Measurements from ENCODE around the gene DAAM1.
A peak's percentile ranks its signal among the peaks of the same experiment; 100 is the strongest.

DAAM1 gene

DNA sequence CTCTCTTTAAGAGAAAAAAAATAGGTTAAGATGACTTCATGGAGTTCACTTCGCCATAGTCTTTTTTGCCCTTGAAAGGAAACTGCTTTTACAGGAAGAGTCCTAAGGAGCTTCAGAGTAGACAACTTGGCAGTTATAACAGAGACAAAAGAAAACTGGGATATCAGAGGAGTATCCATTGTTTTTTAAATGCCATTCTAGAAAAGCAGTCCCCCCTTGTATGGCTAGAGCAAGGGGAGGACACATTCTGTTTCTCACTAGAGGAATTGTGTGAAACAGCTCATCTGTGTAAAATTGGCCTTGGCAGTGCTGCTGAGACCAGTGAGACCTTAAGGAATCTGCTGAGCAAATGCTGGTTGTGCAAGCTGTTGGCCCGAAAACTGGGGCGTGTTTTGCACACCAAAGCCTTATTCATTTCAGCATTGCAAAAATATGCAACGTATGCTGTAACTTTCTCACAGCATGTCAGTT lies 148.7 kb downstream of the DAAM1 start:
- TF ChIP-seq, protein P1, sequence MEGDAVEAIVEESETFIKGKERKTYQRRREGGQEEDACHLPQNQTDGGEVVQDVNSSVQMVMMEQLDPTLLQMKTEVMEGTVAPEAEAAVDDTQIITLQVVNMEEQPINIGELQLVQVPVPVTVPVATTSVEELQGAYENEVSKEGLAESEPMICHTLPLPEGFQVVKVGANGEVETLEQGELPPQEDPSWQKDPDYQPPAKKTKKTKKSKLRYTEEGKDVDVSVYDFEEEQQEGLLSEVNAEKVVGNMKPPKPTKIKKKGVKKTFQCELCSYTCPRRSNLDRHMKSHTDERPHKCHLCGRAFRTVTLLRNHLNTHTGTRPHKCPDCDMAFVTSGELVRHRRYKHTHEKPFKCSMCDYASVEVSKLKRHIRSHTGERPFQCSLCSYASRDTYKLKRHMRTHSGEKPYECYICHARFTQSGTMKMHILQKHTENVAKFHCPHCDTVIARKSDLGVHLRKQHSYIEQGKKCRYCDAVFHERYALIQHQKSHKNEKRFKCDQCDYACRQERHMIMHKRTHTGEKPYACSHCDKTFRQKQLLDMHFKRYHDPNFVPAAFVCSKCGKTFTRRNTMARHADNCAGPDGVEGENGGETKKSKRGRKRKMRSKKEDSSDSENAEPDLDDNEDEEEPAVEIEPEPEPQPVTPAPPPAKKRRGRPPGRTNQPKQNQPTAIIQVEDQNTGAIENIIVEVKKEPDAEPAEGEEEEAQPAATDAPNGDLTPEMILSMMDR (IDR thresholded peaks at IDR 0.05; ENCODE audit: low read depth, low read length) = no peak
- H3K4me3 ChIP-seq (ENCODE audit: low read depth, low read length) = no peak overlapping the region
- peak; percentile 46 for DNase-seq (ENCODE audit: low read depth, low spot score)
- in situ Hi-C loops (cut with HindIII; ENCODE audit: low sequenced_read_pairs) = no loop called here

DNA sequence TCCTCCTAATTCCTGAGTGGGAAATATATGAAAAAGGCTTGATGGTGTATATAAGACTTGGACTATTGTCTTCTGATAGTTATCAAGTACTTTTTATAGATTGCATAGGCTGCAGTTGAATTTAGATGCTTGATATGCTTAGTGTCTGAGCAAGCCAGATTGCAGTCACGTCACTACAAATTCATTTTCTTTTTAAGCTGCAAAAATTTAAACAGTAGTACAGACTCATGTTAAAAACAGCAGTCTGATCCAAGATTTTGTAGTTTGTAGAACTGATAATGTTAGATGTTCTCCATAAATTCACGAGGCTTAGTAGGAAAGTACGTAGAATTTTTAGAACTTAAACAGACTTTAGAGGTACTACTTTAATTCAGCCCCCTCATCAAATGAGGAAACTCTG lies 150.3 kb downstream of the DAAM1 start:
- in situ Hi-C loops (cut with HindIII; ENCODE audit: low sequenced_read_pairs) = no loop called here
- TF ChIP-seq, protein P1 (IDR thresholded peaks at IDR 0.05; ENCODE audit: low read depth, low read length) = no peak
- no peak overlapping the region for H3K4me3 ChIP-seq (ENCODE audit: low read depth, low read length)
- DNase-seq (ENCODE audit: low read depth, low spot score) = no peak

DNA sequence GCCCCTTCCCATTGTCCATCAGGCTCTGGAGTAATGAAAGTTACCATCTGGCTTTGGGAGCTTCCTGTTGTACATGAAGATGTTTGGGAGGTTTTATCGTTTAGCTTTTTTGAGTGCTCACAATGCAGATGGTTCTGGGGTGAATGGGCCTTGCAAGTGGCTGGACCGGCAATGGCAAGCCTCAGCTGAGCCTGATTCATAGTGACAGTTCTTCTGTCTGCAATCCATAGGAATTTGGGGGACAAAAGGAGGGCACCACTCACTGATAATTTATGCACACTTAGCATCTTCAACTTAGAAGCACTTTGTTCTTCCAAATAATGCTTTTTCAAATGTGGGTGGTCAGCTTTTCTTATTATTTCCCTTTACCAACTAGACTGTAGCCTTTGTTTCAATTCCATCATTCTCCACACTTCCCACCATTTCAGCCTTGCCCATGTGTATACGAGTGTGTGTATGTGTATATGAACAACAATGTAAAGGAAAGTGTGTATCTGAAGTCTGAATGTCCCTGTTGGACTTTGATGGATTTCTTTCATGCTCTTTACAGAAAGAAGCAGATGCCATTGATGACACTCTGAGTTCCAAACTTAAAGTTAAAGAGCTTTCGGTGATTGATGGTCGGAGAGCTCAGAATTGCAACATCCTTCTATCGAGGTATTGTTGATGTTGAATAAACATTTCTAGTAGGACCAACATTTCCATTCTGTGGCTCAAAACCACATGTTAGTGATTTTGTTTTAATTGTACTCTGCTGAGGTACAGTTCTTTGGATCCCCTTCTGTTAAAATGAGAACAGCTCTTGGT lies 151.3 kb downstream of the DAAM1 start:
- no peak overlapping the region for H3K4me3 ChIP-seq (ENCODE audit: low read depth, low read length)
- TF ChIP-seq, protein P1 (IDR thresholded peaks at IDR 0.05; ENCODE audit: low read depth, low read length) = no peak
- in situ Hi-C loops (cut with HindIII; ENCODE audit: low sequenced_read_pairs) = no loop called here
- DNase-seq (ENCODE audit: low read depth, low spot score) = no peak

DNA sequence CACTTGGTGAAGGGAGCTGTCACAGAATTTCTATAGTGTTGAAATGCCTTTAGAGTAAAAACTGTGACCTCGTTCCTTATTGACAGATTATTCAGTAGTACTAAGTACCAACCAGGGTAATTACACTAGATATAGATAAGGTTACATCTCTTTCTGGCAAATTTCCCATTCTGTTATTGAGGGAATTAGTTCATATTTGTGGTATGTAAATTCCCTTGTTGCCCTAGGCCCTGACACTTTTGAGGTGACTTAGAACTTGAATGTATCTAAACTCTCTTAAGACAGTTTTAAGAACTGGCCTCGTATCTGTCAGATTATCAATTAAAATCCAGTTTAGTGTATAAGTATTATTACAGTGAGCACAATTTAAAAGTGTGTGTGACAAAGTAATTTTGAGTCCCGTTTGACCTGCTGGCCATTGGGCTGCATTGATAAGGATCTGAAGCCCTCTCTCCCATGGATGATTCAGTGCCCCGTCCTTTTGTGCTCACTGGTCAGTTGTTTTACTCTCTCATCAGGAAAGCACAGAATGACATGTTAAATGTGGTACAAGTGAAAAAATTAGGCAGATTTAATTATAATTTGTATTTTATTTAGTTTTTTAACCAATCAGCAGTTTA lies 153.5 kb downstream of the DAAM1 start:
- in situ Hi-C loops (cut with HindIII; ENCODE audit: low sequenced_read_pairs) = no loop called here
- TF ChIP-seq, protein P1 (IDR thresholded peaks at IDR 0.05; ENCODE audit: low read depth, low read length) = no peak
- H3K4me3 ChIP-seq (ENCODE audit: low read depth, low read length) = no peak overlapping the region
- DNase-seq (ENCODE audit: low read depth, low spot score) = no peak

DNA sequence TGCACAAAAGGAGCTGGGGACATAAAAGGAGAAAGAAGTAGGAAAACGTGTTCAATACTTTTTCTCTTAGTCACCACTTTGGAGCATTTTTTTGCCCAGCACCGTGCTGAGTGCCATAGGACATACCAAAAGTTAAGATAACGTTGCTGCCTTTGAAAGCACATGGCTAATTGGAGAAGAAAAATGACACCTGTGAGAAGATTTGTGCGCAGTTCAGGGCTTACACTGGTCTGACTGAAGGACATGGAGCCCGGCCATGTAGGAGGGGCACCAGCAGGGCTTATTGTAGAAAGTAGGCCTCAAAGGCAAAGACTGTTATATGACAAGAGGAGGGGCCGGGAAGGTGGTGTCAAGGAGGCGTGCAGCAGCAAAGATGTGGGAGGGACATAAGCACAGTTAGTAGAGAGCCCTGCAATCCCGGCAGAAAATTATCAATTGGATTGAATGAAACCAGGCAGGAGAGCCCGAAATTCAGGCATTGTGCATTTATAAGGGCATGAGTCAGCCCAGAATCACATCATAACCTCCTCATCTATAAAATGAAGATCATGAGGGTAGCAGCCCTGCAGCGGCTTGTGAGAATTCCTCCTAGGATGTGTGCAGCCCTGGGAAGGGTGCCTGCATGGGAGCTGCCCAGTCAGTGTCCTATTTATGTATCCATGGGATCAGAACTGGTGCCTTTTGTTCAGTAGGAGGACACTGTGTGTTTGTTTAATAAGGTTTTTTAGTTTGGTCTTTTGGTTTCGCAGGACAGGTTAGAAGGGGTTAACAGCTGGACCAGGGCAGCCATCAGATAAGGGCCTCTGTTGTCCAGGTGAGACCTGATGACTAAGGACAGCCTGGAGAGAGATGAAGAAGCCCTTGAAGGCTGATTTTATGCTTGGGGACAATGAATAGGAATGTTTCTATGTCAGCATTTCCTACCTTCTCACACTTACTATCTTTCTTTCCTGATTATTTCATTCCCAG lies 154.3 kb downstream of the DAAM1 start:
- TF ChIP-seq, protein P1 (IDR thresholded peaks at IDR 0.05; ENCODE audit: low read depth, low read length) = no peak
- peak; percentile 68 for DNase-seq (ENCODE audit: low read depth, low spot score)
- in situ Hi-C loops (cut with HindIII; ENCODE audit: low sequenced_read_pairs) = no loop called here
- H3K4me3 ChIP-seq (ENCODE audit: low read depth, low read length) = no peak overlapping the region

DNA sequence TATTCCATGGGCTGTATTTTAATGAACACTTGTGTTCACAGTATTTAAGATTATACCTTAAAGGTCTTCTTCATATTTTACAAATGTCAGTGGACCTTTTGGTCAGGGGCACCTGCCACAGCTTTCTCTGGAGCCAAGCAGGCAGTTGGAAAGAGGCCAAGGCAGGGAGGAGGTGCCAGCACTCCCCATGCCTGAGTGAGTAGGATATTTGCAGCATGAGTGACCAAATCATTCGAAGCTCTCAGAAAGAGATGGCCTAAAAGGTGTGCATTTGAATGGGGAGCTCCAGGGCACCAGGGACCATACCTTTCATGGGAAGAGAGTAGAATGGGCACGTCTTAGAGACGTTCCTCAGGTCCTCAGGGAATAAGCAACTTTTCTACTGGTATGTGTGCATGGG lies 155.1 kb downstream of the DAAM1 start:
- H3K4me3 ChIP-seq (ENCODE audit: low read depth, low read length) = no peak overlapping the region
- no peak for DNase-seq (ENCODE audit: low read depth, low spot score)
- in situ Hi-C loops (cut with HindIII; ENCODE audit: low sequenced_read_pairs) = no loop called here
- TF ChIP-seq, protein P1 (IDR thresholded peaks at IDR 0.05; ENCODE audit: low read depth, low read length) = no peak
